CD4-positive, alpha-beta T cell treated with Interleukin-6 at 100 ng/mL for 8 hours (primary cell): ENCODE measurements around the gene PIGO.
A peak's percentile ranks its signal among the peaks of the same experiment; 100 is the strongest.

Experiments
- DNase-seq: peaks from one replicate; pipeline ENCODE4 v3.0.0-alpha.2; 2020; ENCODE audit warnings: mixed read lengths, low spot score

The PIGO gene

DNA sequence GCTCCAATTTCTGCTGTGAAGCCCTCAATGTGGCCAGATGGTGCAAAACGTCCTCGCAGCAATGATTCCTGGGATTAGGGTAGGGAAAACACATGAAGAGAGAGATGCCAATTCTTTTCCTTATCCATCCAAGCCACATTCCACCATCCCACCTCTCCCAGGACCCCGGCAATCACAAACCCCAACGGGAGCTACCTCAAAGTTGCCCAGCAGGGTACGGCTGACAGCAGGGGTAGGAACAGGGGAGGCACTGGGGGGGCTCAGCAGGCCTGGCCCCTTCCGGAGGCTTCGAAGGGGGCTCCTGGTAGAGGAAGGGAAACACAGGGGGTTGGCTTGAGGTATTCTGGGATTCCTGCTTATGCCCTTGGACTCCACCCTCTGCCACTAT, 9.9 kb upstream of the PIGO start:
- no peak for DNase-seq

DNA sequence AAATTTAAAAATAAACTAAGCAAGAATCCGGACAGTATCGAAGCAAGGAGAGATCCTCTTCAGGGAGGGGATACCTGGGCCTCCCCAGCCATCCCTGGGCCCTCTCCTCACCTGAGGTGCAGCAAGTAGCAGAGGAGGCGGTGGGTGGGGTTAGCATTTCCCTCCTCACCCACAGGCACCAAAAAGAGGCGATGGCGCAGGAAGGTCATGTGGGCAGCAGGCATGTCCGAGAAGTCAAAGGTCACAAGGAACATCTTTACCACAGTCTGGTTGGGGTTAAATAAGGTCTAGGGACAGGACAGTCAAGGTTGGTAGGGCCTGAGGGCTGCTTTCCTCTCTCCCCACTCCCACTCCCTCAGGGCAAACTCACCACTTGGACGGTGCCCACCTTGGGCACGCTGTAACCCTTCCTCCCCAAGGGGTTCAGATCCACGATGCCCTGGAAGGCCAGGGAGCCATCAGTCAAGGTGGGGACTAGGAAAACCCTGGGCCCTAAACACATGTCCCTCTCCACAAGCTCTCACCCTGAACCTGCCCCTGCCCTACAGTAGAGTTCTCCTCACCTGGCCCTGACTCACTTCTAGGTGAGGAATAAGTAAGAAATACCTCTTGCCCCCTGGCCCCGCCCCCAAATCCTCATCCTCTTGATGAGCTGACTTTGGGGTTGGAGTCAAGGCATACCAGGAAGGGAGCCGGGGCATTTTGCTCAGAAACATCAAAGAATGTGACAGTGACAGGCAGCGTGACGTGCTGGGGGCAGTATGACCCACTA, 9.4 kb upstream of the PIGO start:
- DNase-seq = no peak

- DNase-seq = no peak
Measured at GRCh38 chr9:35105126-35105525, 8.7 kb upstream of the PIGO start.

- no peak for DNase-seq
Measured at GRCh38 chr9:35104586-35104985, 8.2 kb upstream of the PIGO start.

- no peak for DNase-seq
Measured at GRCh38 chr9:35103660-35104191, 7.3 kb upstream of the PIGO start.

- peak; percentile 93 for DNase-seq
Measured at GRCh38 chr9:35102769-35103659, 6.6 kb upstream of the PIGO start, which contains the start of gene STOML2. Gene STOML2 (minus strand): TSS chr9:35103131. CDS start chr9:35103094, 37 bp downstream.

- no peak for DNase-seq
Measured at GRCh38 chr9:35102465-35102768, 6.0 kb upstream of the PIGO start.

- DNase-seq = no peak
Measured at GRCh38 chr9:35097573-35097972, 1.2 kb upstream of the PIGO start.

- no peak for DNase-seq
Measured at GRCh38 chr9:35091536-35091935, 4.9 kb downstream of the PIGO start.

DNA sequence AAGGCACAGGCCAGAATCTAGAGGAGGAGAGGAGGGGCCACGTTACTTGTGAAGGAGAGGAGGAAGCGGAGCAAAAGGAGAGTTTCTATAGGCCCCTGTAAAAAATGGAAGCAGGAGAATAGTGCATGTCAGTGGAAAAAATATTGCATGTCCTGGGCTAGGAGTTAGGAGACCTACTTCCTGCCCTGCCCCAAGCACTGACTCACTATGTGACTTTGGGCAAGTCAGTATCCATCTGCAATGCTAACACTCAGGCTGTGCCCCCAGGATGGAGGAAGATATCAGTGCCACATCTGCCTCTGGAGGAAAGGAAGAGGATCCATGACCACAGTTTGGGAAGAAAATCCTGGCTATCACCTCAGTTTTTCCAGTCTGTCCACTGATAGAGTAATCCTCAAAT, 7.0 kb downstream of the PIGO start:
- no peak for DNase-seq

DNA sequence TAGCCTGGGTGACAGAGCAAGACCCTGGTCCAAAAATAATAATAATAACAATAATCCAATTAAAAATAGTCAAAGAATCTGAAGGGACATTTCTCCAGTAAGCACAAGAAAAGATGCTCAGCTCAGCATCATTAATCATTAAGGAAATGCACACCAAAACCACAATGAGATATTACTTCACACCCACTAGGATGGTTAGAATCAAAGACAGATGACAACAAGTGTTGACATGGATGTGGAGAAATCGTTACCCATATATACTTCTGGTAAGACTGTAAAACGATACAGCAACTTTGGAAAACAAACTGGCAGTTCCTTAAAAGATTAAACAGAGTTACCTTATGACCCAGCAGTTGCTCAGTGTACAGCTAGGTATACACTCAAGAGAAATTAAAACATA, 11.3 kb downstream of the PIGO start:
- DNase-seq = no peak

GRCh38 chr9:35079426-35080341, 16.7 kb downstream of the PIGO start, which contains the start of gene FANCG:
Gene FANCG (minus strand): TSS chr9:35079942. CDS start chr9:35079524, 418 bp downstream.
- DNase-seq = peak; percentile 79

GRCh38 chr9:35079041-35079425, 17.4 kb downstream of the PIGO start:
- DNase-seq = no peak

GRCh38 chr9:35078066-35078465, 18.3 kb downstream of the PIGO start:
- no peak for DNase-seq

DNA sequence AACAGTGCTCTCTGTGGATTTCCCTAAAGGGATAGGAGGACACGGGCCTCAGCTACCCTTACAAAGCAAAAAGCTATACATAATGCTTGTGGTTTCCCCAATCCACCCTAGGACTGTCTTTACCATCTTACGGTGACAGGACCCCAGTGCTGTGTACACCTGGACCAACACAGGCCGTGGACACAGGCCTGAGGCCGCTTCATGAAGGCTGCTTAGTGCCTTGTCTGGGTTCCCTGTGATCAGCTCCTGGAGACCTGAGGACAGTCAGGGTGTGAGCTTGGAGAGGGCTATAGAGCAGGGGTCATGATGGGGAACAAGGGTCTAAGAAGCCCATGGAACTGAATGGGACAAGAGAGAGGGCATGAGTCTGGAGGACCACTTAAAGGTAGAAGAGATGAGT, 19.5 kb downstream of the PIGO start:
- no peak for DNase-seq

DNA sequence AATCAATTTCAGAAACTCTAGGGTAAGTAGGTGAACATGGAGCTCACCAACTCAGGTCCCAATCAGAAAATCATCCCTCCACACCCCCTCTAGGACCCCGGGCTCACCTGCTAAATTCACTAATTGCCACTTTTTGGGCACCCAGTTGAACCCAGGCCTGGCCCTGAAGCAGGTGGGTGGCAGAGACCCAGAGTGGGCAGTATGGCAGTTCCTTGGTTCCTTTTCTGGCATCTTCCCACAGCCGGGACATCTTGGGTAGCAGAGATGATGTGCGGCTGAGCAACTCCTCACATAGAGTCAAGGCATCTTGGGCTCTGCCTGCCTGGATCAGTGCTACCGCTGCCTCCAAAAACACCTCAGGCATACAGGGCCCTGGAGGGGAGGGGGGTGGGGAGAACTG, 21.0 kb downstream of the PIGO start:
- no peak for DNase-seq

GRCh38 chr9:35074791-35075190, 21.6 kb downstream of the PIGO start:
- no peak for DNase-seq

DNA sequence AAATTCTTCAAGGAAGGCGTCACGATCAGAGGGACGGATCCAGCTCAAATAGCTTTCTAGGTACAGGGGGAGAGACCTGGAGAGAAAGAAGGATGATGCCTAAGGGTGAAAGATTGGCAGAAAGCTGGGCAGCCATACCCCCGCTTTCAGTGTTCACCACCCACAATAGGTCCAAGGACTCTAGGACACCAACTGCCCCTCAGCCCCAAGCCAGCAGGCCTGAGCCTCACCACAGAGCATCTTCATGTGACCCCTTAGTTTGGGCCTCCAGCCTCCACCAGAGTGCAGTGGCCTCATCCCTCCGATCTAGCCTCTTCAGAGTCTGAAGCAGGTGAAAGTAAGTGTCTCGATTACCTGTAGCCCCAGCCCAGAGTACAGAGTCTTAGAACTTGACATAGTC, 22.2 kb downstream of the PIGO start:
- DNase-seq = no peak

DNA sequence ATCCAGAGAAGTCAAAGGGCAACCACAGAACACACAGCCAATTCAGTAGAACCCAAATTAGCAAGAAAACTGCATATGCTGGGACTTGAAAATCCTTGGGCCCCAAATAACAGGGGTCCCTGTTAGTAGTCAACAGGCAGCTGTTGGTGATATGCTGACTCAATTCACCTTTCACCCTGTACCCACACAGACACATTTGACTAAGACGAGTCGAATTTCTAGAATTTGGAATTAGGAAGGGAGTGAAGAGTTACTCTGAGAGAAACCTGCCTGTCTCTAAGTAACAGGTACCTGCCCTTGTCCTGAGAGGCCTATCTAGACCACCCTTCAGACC, 23.1 kb downstream of the PIGO start:
- no peak for DNase-seq

DNA sequence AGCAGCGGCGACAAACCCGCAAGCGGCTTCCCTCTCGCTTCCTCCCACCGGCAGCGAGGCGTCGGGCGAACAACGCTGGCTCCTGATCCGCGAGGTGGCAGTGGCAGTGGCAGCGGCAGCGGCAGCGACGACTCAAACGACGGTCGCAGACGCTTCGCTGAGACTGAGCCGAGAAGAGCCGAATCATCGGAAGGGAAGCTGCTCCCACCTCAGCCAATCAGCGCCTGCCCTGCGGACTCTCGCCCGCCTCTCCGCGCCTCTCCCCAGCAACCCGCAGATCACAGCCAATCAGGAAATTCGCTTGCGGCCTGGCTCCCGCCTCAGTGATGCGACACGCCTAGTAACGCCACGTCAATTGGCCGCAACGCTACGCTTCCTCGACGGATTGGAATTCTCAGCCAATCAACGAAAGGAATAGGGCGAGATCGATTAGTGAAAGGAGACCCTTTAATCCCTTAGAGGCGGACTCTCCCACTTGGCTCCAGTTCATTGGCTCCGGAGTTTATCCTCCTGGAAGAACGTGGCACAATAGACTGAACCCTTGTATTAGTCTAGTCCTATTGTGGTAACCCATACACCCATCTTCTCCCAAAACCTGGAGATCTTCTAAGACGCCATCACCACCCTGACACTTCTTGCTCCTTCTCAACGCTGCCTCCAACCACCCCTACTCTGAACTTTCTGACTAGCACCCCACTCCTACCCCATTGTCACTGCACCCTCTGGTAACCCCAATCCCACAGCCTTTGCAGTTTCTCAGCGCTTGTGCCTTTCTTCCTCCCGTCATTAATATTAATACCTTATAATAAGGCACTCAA, 23.7 kb downstream of the PIGO start, which contains the start of gene VCP:
TSS of gene VCP (minus strand) at position 165 of the 818 bp plus-strand sequence. CDS start 272 bp downstream, outside the sequence.
- DNase-seq = peak; percentile 99

- peak; percentile 61 for DNase-seq
Measured at GRCh38 chr9:35071814-35072460, 24.5 kb downstream of the PIGO start.
